ENCODE data around the gene OR10G3.

- no peak for TF ChIP-seq CTCF (IDR thresholded peaks at IDR 0.05)
- TF ChIP-seq POLR2AphosphoS5 (IDR thresholded peaks at IDR 0.05), result no peak
- TF ChIP-seq POLR2A (IDR thresholded peaks at IDR 0.05), result no peak
Measured at GRCh38 chr14:21536418-21537089, 43.3 kb downstream of the OR10G3 start.

Measured in suprapubic skin (tissue), 4 donors.